Astrocyte of the spinal cord (primary cell): ENCODE data around the gene RPS6KA2.

Source experiments
- DNase-seq: peaks from one replicate; pipeline ENCODE4 v3.0.0; 2011; ENCODE audit warnings: low read depth, low spot score
- H3K4me3 ChIP-seq: 2 replicates; pipeline ENCODE4 v1.5.1; 2011; ENCODE audit warnings: low read depth, mild to moderate bottlenecking, low read length, moderate library complexity
- in situ Hi-C: cut with HindIII; loops from 2 replicates; pipeline ENCODE4 v1.10.0; 2017; ENCODE audit warnings: low sequenced_read_pairs
- TF ChIP-seq, protein P1 (sequence below): IDR thresholded peaks from 2 replicates; pipeline ENCODE4 v1.5.1; 2012; ENCODE audit warnings: low read depth, mild to moderate bottlenecking, low read length, inconsistent platforms

Gene RPS6KA2

DNA sequence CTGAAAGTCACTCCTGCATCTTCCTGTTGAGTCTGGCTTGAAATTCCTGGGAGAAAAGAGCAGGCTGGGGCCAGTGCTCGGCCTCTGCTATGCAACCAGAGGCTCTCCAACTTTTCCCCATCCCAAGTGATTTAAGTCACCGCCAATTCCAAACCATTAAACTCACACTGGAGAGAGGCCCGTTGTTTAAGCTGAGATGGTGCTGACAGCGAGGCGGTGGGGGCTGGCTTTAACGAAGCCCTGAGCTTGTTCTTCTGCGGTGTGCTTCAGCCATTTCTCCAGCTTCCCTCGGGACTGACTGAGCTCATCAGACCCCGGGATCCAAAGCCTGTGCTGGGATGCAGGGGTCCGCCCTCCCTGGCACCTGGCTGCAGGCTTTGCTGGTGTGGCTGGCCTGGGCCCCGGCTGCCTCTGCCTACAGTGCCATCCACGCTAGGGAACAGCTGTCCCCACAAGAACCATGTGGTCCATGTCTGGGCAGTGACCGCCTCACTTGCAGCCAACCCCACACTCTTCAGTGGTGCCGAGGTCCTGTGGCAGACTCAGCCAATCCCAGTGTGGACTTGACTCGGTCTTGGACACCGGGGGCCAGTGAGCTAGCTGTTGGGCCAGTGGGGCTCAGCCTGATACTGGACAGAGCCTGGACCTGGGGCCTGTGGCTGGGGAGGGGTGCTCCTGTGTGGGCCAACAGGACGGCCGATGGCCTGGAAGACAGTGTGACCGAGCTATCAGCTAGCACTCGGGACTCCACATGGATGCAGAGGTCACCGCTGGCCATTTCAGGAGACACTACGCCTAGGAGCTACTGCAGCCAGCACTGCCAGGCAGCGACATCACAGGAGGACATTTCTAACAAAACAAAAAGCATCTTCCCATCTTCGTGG is 61.7 kb downstream of the RPS6KA2 start:
- no peak for DNase-seq
- H3K4me3 ChIP-seq = no peak overlapping the region
- TF ChIP-seq, protein P1, sequence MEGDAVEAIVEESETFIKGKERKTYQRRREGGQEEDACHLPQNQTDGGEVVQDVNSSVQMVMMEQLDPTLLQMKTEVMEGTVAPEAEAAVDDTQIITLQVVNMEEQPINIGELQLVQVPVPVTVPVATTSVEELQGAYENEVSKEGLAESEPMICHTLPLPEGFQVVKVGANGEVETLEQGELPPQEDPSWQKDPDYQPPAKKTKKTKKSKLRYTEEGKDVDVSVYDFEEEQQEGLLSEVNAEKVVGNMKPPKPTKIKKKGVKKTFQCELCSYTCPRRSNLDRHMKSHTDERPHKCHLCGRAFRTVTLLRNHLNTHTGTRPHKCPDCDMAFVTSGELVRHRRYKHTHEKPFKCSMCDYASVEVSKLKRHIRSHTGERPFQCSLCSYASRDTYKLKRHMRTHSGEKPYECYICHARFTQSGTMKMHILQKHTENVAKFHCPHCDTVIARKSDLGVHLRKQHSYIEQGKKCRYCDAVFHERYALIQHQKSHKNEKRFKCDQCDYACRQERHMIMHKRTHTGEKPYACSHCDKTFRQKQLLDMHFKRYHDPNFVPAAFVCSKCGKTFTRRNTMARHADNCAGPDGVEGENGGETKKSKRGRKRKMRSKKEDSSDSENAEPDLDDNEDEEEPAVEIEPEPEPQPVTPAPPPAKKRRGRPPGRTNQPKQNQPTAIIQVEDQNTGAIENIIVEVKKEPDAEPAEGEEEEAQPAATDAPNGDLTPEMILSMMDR = no peak
- in situ Hi-C loops = no loop called here

DNA sequence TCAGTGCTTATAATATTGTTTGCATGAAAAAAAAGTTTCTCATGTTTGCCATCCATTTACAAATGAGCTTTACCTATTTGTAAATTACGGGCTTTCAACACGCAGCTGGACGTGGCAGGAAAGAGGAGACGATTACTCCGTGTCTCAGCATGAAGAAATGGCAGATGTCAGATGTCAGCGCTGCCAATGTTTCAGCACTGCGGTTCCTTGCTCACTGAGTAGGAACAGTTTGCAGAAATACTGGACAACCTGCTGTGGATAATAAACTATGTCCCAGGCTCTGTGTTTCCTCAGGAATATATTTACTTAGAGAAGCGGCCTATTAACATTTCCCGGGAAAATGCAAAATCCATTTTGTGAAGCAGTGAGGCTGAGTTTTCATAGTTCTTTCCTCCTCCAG is 63.2 kb downstream of the RPS6KA2 start:
- TF ChIP-seq, protein P1 = no peak
- in situ Hi-C loops = no loop called here
- no peak overlapping the region for H3K4me3 ChIP-seq

DNA sequence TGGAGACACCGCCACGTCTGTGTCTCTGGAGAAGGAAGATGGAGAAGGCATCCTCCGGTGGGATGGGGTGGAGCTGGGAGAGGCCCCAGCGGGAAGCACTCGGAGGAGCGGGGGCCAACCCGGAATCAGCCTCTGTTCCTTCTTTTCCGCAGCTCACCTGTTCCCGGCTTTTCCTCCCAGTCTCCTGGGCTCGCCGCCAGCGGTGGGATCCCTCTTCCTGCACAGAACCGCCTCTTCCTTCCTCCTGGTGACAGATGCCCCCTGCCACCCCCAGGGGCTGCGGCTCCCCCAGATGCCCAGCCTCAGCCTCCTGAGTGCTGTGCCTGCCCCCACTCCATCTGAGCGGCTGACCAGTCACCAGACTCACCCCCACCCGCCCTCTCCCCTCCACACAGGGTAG is 63.9 kb downstream of the RPS6KA2 start:
- no peak overlapping the region for H3K4me3 ChIP-seq
- TF ChIP-seq, protein P1 = no peak
- in situ Hi-C loops = no loop called here
- no peak for DNase-seq

More for the DNA sequence above, 63.2 kb downstream of the RPS6KA2 start:
- DNase-seq = no peak

DNA sequence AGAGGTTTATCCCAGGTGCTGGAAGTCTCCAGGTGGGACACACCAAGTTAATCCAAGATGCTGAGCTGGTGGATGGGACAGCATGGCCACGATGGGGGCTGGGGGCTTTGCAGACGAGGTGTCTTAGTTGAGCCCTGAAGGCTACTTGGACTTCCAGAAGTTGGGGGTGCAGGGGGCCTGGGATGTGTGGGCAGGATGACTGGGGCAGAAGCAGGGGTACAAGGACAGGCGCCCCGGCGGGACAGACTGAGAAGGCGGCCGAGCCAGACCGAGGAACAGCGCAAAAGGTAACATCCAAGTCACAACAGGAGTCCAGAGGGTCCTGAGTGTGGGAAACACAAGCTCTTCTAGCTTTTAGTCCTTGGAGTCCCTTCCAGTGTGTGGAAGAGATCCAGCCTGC is 64.3 kb downstream of the RPS6KA2 start:
- H3K4me3 ChIP-seq = no peak overlapping the region
- in situ Hi-C loops = no loop called here
- DNase-seq = no peak
- TF ChIP-seq, protein P1 = no peak

DNA sequence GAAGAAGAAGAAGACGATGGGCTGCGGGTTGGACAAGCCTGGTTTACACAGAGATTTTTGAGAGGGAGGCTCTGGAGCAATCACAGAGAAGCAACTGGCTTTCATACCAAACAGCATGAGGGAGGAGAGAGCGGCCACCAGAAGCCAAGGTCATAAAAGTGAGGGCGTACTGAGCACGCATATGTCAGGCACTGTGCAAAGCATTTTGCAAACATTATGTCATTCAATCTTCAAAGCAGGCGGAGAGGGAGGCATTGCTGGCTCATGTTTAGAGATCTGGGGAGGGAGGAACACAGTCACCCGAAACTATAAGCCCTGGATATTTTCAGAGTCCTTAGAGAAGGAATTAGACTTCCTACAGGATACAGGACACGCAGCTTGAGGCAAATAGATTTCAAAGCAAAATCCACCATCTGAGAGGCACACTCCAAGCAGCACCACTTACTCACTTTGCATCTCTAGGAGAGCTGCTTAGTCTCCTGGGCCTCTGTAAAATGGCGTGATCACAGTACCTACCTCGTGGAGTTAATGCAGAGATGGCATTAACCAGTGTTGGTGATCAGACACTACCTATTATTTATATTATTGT is 65.2 kb downstream of the RPS6KA2 start:
- peak; percentile 32 for DNase-seq
- TF ChIP-seq, protein P1 = no peak
- in situ Hi-C loops = no loop called here
- H3K4me3 ChIP-seq = no peak overlapping the region

DNA sequence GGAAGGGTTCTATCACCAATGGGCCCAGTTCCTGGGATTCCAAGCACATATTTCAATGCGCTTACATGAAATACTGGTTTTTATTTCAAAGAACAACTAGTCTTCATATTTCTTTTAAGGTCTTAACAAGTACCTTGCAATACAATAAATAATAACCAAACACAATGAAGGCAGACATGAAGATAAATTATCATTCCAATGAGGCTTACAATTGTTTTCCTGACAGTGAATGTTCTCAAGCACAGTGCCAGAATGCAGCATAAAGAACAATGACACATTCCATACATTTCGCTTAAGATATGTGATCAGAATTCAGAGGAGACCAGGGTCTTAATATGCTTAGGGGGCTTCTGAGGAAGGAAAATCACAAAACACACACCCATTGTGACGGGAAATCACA is 66.8 kb downstream of the RPS6KA2 start:
- H3K4me3 ChIP-seq = no peak overlapping the region
- TF ChIP-seq, protein P1 = no peak
- in situ Hi-C loops = no loop called here
- no peak for DNase-seq
